Activated T-helper 1 cell treated with anti-CD3 and anti-CD28 coated beads, Interleukin-2, amount 50 U/mL, for 16 hours (primary cell): Measurements from ENCODE around the gene STK32C.
"Not testable (repeated sequence)": the region's sequence is repeated elsewhere in the genome, so short reads cannot be mapped to it uniquely, and the experiment has no call there.

Source experiments
- DNase-seq, 2 donors: peaks; one replicate each; pipeline ENCODE4 v3.0.0-alpha.2; 2020; ENCODE audit warnings: low read depth in 1 of 2, low spot score in 1 of 2

The STK32C gene

GRCh38 chr10:132302421-132303310, 5.1 kb downstream of the STK32C start:
- DNase-seq, result no peak

DNA sequence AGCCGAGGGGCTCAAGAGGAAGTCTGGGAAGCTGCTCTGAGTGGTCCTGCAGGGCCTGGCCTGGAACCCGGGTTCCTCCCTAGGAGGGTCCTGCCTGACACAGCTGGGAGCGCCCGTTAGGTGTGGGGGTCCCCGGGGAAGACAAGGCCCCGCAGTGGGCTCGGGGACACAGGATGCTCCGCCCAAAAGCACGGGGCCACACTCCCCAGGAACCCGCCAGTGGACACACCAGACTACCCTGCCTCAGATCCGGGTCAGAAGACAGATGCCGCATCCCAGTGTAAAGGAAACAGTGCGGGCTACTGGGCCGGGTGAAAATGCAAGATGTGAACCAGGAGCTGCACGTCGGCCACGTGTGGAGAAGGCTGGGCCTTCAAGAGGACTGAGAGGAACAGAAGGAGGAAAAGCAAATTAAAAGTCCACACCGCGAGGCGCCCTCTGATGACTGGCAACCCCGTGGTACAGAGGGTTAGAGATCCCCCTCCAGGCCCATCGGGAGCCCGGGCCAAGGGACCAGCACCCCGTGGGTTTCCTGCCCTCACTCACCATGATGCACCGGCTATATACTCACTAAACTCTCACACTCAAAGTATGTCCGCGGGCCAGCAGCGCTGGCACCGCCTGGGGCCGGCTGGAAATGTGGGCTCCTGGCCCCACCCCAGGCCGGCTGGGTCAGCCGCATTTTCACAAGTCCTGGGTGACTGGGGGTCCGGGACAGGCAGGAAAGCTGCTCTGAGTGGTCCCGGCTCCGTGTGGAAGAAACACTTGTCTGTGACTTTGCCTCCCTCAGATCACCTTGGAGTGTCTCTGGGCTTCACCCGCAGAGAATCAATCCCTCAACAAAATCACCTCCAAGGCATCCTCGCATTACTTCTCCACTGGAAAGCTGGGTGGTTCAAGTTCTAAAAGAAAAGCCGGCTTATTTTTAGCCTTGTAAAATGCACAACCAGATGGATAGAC, 6.1 kb downstream of the STK32C start:
- no peak for DNase-seq

DNA sequence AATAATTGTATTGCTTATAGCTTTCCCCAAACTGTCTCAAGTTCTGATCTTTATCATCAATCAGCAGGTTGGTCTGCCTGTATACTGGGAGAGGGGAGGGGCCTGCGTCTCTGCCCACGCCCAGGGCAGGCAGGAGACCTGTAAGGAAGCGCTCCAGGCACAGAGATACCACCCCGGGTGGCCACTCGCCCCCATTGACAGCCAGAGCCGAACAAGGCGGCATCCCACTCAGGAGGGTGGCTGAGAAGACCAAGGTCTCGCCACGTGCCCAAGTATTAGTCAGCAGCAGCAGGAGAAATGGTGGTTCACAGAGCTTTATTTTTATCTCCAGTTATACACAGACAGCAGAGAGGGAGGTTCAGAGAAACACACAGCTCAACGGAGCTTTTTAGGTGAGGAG, 7.2 kb downstream of the STK32C start:
- DNase-seq, result no peak

GRCh38 chr10:132299371-132300336, 8.1 kb downstream of the STK32C start:
- DNase-seq, result no peak

DNA sequence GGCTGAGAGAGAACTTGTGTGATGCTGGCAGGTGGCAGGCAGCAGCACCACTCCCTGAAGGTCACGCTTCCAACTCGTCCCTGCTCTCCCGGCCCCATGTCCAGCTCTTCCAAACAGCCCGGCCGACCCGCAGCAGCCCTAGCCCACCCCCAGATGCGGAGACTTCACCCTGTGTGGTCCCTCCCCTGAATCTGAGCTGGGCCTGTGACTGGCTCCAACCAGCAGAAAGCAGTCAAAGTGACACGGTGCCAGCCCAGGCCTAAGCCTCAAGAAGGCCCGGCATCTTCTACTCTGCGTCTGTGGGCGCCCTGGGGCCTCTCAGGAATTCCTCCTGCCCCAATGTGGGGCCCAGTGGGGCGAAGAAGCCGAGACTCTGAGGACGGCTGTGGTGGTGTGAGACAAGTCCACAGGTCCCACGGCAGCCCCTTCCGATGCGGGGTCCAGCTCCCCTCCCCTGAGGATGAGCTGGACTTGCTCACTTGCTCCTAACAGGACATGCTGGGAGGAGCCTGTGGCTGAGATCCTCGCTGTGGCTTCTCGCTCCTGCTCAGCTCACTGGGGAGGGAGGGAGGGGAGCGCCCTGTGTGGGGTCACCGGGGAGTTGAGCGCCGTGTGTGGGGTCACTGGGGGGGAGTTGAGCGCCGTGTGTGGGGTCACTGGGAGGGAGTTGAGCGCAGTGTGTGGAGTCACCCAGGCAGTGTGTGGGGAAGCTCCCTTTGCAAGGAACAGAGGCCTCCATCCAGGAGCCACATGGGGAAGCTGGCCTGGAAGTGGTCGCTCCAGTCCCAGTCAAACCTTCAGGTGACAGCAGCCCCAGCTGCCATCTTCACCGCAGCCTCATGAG, 9.5 kb downstream of the STK32C start:
- no peak for DNase-seq

GRCh38 chr10:132297526-132297925, 10.2 kb downstream of the STK32C start:
- DNase-seq, result no peak

DNA sequence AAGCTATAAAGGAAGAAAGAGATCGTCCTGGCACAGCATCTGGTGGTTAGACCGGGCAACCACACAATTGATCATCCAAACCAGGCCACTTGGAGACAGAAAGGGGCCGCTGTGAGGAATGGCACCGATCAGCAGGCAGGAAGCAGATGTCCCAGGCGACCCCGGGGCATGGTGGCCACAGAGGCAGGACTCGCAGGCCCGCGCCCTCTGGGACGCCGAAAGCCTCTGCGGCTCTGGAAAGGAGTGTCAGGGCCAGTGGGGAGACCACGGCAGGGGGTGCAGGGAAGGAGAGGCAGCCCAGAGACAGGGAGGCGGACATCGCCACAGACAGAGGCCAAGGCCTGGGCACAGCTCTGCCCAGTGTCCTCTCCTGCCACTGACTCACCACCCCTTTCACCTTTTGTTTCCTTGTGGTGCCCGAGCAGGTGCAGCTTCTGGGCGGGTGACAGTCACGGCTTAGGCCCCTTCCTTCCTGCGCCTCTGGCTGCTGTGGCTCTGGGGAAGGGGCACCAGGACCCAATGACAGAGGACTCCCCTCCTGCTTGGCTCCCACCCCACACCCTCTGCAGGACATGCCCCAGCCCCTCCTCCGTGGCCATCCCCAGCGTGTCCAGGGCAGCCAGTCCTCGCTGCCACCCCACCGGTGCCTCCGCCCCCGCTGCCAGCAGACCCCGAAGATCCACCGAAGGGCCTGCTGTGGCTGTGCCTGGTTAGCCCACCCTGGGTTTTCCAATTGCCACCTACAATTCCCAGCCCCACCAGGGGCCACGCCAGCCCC, 10.9 kb downstream of the STK32C start:
- DNase-seq, result no peak

DNA sequence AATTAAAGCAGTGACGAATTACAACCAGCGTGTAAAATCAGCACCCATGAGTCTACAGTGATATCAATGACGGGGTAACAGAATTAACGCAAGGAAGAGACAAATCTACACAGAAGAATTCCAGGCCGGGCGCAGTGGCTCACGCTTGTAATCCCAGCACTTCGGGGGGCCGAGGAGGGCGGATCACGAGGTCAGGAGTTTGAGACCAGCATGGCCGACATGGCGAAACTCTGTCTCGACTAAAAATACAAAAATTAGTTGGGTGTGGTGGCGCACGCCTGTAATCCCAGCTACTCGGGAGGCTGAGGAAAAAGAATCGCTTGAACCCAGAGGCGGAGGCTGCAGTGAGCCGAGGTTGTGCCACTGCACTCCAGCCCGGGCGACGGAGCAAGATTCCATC, 12.3 kb downstream of the STK32C start:
- not testable (repeated sequence) for DNase-seq

DNA sequence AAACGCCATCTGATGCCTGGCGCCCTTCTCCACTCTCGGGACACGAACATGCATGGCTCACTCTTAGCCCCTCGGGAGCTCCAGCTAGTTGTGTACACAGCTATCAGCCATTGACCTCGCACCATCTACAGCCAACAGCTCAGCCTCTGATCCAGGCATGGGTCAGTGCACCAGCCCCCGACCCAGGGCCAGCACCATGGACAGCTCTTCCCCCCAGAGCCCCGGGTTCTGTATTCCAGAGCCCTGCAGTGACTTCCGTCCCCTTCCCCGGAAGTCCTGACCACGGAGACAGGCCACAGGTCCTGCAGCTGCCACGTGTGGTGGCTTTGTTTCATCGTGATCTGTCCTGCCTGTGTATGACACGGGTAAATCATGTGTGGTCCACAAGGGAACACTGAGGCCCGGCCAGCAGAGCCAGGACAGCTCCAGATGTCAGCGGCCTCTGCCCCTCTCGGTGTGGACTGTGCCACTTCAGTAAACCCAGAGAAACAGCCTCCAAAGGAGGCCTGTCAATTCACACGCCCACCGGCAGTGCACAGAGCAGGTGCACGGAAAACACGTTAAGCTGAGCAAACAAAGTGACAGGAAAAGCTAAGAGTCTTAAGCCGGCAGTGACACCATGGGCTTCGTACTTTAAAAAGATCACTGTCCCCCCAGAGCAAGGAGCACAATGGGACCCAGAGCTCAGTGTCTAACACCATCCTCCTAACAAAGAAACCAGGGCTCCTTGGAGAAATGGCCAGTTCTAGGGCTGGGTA, 13.0 kb downstream of the STK32C start:
- DNase-seq, result no peak

GRCh38 chr10:132293813-132294520, 13.8 kb downstream of the STK32C start:
- DNase-seq, result no peak

DNA sequence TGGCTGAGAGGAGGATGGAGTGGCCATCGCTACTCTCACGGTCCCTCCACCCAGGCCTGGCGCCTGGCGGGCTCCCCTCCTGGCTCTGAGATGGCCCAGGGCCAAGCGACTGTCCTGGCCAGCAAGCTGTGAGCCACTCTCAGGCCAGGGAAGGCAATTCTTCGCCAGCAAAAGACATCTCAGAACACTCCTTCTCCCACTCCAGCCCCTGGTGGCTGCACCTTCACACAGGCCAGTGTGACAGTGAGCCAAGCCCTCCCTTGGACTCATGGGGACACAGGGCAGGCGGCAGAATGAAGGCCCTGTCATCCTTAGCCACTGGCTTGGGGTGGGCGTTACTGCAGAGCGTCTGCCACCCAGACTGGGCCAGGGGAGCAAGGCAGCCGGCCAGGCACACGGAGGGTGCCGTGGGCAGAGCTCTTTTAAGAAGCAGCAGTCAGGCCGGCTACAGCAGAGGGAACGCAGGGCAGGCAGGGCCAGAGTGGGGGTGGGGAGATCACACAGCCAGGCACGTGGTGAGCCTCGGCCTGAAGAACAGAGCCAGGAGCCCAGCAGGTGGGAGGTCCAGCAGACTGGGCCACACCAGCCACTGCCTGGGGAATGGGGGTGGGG, 14.4 kb downstream of the STK32C start:
- no peak for DNase-seq

- DNase-seq, result no peak
Observed at GRCh38 chr10:132292287-132293200, 15.2 kb downstream of the STK32C start.

DNA sequence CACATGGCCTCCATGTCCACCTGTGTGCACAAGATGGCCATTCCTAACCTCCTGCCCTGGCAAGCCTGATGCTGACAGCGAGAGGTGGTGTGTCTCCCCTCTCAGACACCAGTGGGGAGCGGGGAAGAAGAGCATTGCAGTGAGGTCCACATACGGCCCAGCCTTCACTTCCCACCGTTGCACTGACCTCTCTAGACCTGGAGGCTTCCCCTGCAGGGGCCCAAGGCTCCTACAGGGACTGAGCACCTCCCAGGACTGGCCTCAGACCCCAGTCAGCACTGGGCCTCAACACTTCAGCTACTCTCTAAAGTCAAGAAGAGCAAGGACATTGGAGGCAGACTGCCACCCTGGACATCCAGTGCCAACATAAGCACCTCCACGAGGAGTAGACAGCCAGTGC, 15.9 kb downstream of the STK32C start:
- no peak for DNase-seq

- DNase-seq, result no peak
Observed at GRCh38 chr10:132290631-132291030, 17.1 kb downstream of the STK32C start.

DNA sequence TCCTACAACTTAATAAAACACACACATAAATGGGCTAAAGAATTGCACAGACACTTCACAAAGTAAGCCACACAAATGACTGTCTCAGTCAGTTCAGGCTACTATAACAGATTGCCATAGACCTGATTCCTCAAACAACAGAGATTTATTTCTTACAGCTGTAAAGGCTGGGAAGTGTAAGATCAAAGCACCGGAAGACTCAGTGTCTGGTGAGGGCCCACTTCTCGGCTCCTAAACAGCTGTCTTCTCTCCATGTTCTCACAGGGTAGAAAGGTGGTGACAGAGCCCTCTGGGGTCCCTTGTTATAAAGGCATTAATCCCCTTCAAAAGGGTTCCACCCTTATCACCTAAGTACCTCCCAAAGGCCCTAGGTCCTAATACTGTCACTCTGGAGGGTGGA, 18.3 kb downstream of the STK32C start:
- no peak for DNase-seq
